Kidney (tissue), 14 donors: ENCODE measurements around the gene CDKN2AIPNL. TPM values are rescaled to one million over a fixed set of nuclear protein-coding genes. Genes with fewer than 3 reads are reported as not detected.

Experiments
- DNase-seq, 5 donors: peaks; one replicate each; pipeline ENCODE4 v3.0.0-alpha.2; 2013 to 2020
- FAIRE-seq: peaks from 2 replicates; lab custom pipeline; 2012; peaks lifted over from hg19 to GRCh38; lab: Jason Lieb, UNC
- H3K27ac ChIP-seq, 2 donors: one replicate each; pipeline ENCODE4 v1.7.0; 2013; ENCODE audit warnings: low read depth in 2 of 2, low read length in 2 of 2, inconsistent platforms in 1 of 2
- H3K27me3 ChIP-seq: one replicate; pipeline ENCODE4 v1.7.1; 2013; ENCODE audit warnings: low read length, inconsistent platforms; ENCODE audit not compliant: control insufficient read depth, insufficient read depth
- H3K36me3 ChIP-seq, 3 donors: one replicate each; pipeline versions ENCODE4 v1.7.0 to v1.7.1; 2013; ENCODE audit warnings: low read length in 3 of 3, control low read depth in 1 of 3, inconsistent platforms in 1 of 3; ENCODE audit not compliant: insufficient read depth in 3 of 3, control insufficient read depth in 2 of 3
- H3K4me1 ChIP-seq, 3 donors: one replicate each; pipeline versions ENCODE4 v1.7.0 to v1.7.1; 2013; ENCODE audit warnings: low read length in 3 of 3, inconsistent platforms in 1 of 3, low read depth in 1 of 3; ENCODE audit not compliant: control insufficient read depth in 2 of 3, insufficient read depth in 2 of 3
- H3K4me3 ChIP-seq, 3 donors: one replicate each; pipeline versions ENCODE4 v1.7.0 to v1.8.1; 2013; ENCODE audit warnings: low read length in 3 of 3, control low read depth in 1 of 3, inconsistent platforms in 1 of 3
- H3K9ac ChIP-seq, 3 donors: one replicate each; pipeline versions ENCODE4 v1.7.0 to v1.7.1; 2013; ENCODE audit warnings: low read length in 3 of 3, control low read depth in 1 of 3, inconsistent platforms in 1 of 3
- H3K9me3 ChIP-seq, 3 donors: one replicate each; pipeline versions ENCODE4 v1.7.0 to v1.7.1; 2013; ENCODE audit warnings: low read length in 3 of 3, control low read depth in 1 of 3, inconsistent platforms in 1 of 3; ENCODE audit not compliant: control insufficient read depth in 2 of 3, insufficient read depth in 1 of 3
- intact Hi-C: fragments of 100-400 bp; cut with DNase I; formaldehyde crosslinking; loops from one replicate; pipeline ENCODE4 v1.11.1; 2022
- polyA plus RNA-seq: library from polyadenylated mRNA; stranded (reverse); fragments of 350-450 nt; fragmentation: Illumina TruSeq; extraction: RNeasy Lipid Tissue Mini Kit (QIAGEN cat#74804); gene quantifications from one replicate; pipeline ENCODE4 v1.2.3, GENCODE V29; 2014; ENCODE audit warnings: low read depth, low replicate concordance; ENCODE audit not compliant: insufficient read depth
- total RNA-seq: library from RNA; stranded (reverse); fragmentation: NEBNext Ultra II Directional; extraction: Animal tissue kit (Norgen Biotek cat#: 25700); gene quantifications from one replicate; pipeline ENCODE4 v1.2.1, GENCODE V29; 2021
- TF ChIP-seq, protein P1 (sequence below): IDR thresholded peaks from 3 replicates; pipeline ENCODE4 v1.5.1; 2012; ENCODE audit warnings: mild to moderate bottlenecking, moderate library complexity, borderline replicate concordance; ENCODE audit not compliant: insufficient read depth; ENCODE audit errors: extremely low read depth
- donor health status: control.
- donor health status: control.
- donor health status: control.
- donor health status: control.
- donor health status: control.
- donor health status: DM: yes; HTN: yes; CAD: no.
- donor health status: Normal renal cell carcinoma (clear cell type).

CDKN2AIPNL gene
- total and polyA plus RNA-seq, 2 donors from 2014 or later: 19.0 to 38.2 TPM

DNA sequence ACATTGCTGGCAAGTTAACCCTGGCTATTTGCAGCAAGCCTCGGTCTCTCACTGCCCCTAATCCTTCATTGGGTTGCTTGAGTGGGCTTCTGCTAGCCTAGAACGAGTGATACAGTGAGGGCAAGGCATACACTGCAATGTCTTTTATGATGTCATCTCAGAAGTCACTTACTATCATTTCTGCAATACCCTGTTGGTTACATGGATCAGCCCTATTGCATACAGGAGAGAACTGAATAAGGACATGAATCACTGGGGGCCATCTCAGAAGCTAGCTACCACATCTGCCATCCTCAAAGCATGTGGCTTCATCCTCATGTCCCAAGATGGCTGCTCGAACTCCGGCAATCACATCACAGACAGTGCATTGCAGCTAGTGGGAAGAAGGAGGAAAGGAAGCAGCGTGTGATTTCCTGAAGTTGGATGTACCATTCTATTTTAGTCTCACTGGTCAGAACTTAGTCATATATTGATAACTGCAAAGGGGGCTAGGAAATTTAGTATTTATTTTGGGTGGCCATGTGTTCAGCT, 33.3 kb upstream of the CDKN2AIPNL start:
- Histone ChIP-seq H3K27ac (no peak overlapping the region), H3K4me1 (peaks cover 0 to 9% (median 9%) of the 10 kb centered on the region in 3 donors), H3K36me3 (no peaks in the 10 kb centered on the region), H3K9ac (no peak overlapping the region), H3K27me3 (no peaks in the 10 kb centered on the region), H3K9me3 (no peaks in the 10 kb centered on the region), H3K4me3 (no peak overlapping the region)
- intact Hi-C loops: no loop called here
- DNase-seq (no peak), FAIRE-seq (no peak)
- TF ChIP-seq, protein P1, sequence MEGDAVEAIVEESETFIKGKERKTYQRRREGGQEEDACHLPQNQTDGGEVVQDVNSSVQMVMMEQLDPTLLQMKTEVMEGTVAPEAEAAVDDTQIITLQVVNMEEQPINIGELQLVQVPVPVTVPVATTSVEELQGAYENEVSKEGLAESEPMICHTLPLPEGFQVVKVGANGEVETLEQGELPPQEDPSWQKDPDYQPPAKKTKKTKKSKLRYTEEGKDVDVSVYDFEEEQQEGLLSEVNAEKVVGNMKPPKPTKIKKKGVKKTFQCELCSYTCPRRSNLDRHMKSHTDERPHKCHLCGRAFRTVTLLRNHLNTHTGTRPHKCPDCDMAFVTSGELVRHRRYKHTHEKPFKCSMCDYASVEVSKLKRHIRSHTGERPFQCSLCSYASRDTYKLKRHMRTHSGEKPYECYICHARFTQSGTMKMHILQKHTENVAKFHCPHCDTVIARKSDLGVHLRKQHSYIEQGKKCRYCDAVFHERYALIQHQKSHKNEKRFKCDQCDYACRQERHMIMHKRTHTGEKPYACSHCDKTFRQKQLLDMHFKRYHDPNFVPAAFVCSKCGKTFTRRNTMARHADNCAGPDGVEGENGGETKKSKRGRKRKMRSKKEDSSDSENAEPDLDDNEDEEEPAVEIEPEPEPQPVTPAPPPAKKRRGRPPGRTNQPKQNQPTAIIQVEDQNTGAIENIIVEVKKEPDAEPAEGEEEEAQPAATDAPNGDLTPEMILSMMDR: no peak

DNA sequence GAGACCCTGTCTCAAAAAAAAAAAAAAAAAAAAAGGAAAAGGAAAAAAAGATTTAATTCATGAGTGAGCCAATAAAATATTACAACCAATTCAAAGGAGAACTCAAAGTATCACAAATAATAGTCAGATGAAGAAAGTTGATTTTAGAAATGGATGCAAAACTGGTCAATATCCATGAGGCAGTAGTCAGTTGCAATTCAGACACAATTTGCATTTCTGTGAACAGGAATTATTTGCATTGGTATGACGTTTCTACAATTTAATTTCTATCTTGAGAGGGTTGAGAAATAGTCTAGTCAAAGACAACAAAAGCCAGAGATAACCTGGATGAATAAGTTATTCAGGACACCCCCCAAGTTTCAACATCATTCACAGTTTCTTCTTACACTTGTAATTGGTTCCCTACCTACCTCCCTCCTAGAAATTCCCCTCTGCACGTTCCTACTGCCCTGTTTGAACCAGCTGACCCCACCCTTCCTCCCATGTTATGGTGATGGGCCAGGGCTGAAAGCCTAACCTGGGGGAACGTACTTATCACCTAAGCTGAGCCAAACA, 28.6 kb upstream of the CDKN2AIPNL start:
- H3K4me3 ChIP-seq: no peak overlapping the region
- intact Hi-C loops: no loop called here
- H3K27me3 ChIP-seq: no peaks in the 10 kb centered on the region
- H3K9ac ChIP-seq: no peak overlapping the region
- FAIRE-seq (no peak), DNase-seq (no peak)
- H3K27ac ChIP-seq: no peak overlapping the region
- H3K9me3 ChIP-seq: no peaks in the 10 kb centered on the region
- H3K4me1 ChIP-seq: peaks cover 0 to 32% (median 27%) of the 10 kb centered on the region in 3 donors
- TF ChIP-seq, protein P1: no peak
- H3K36me3 ChIP-seq: no peaks in the 10 kb centered on the region

DNA sequence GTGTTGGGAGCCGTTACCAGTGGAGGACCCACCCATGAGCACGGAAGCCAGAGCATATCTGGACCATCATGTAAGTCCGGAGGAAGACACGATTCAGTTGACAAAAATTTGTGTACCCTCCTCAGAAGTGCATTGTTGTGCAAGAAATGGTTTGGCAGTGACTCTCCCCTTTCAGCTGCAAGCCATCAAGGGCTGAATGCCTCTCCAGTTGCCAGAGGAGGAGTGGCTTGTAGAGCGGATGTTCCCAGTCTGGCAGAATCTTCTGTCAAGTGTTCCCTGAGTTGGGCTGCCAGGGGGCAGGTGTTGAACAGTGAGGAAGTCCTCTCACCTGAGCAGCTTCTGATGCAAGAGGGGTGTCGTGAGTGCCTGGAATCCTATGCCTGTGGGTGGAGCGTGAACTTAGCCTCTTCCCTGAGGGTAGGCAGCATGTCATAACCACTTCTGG, 27.6 kb upstream of the CDKN2AIPNL start:
- no peaks in the 10 kb centered on the region for H3K9me3 ChIP-seq
- DNase-seq (peak in 3 of 5 donors; percentile 28 to 92 (median 81)), FAIRE-seq (no peak)
- TF ChIP-seq, protein P1: no peak
- H3K27ac ChIP-seq: no peak overlapping the region
- no peak overlapping the region for H3K9ac ChIP-seq
- intact Hi-C loops: no loop called here
- no peak overlapping the region for H3K4me3 ChIP-seq
- no peaks in the 10 kb centered on the region for H3K27me3 ChIP-seq
- no peaks in the 10 kb centered on the region for H3K36me3 ChIP-seq
- H3K4me1 ChIP-seq: peaks cover 0 to 30% (median 27%) of the 10 kb centered on the region in 3 donors
